ENCODE data around the gene INTS2. TPM values are rescaled to one million over a fixed set of nuclear protein-coding genes. Genes with fewer than 3 reads are reported as not detected.
"Not testable (repeated sequence)": the region's sequence is repeated elsewhere in the genome, so short reads cannot be mapped to it uniquely, and the experiment has no call there.

INTS2 gene
- total RNA-seq, 1 donor from 2014 or later: 41.6 TPM

- Histone ChIP-seq H3K36me3 (peaks cover 21% of the 10 kb centered on the region), H4K20me1 (ENCODE audit: low read depth) (no peaks in the 10 kb centered on the region), H3K4me1 (no peaks in the 10 kb centered on the region), H3K27me3 (no peaks in the 10 kb centered on the region), H2AFZ (replicated peaks) (no peak overlapping the region), H3K9ac (no peak overlapping the region), H3K79me2 (ENCODE audit: low read depth) (peaks cover 21% of the 10 kb centered on the region), H3K27ac (no peak overlapping the region), H3K9me3 (ENCODE audit: low read depth) (peaks cover 5% of the 10 kb centered on the region), H3F3A (ENCODE audit: low read depth) (no peaks in the 10 kb centered on the region), H3K4me3 (no peak overlapping the region), H3K4me2 (no peak overlapping the region)
- peaks cover 45% of the 10 kb centered on the region for H3K36me3 Mint-ChIP-seq
- no peak for TF ChIP-seq EZH2 (IDR thresholded peaks at IDR 0.05)
- no peak for TF ChIP-seq CTCF (IDR thresholded peaks at IDR 0.05)
- TF ChIP-seq EZH2phosphoT487 (IDR thresholded peaks at IDR 0.05): no peak
- no peaks in the 10 kb centered on the region for H3K4me1 Mint-ChIP-seq
- DNase-seq (ENCODE audit: low spot score): no peak
- no peak overlapping the region for H3K4me3 Mint-ChIP-seq
- peaks cover 17% of the 10 kb centered on the region for H3K9me3 Mint-ChIP-seq
- no peaks in the 10 kb centered on the region for H3K27me3 Mint-ChIP-seq (ENCODE audit: insufficient read depth, low read depth)
- no peak overlapping the region for H3K27ac Mint-ChIP-seq
Measured at GRCh38 chr17:61828694-61829093, 99.1 kb downstream of the INTS2 start.

GRCh38 chr17:61827649-61828395 lies 100.0 kb downstream of the INTS2 start:
- DNase-seq (ENCODE audit: low spot score): no peak
- H2AFZ ChIP-seq (replicated peaks): no peak overlapping the region
- no peak overlapping the region for H3K4me2 ChIP-seq
- H3K27me3 ChIP-seq: no peaks in the 10 kb centered on the region
- no peak overlapping the region for H3K9ac ChIP-seq
- peaks cover 21% of the 10 kb centered on the region for H3K36me3 ChIP-seq
- Mint-ChIP-seq H3K9me3 (peaks cover 17% of the 10 kb centered on the region), H3K27me3 (ENCODE audit: insufficient read depth, low read depth) (no peaks in the 10 kb centered on the region), H3K36me3 (peaks cover 50% of the 10 kb centered on the region), H3K4me1 (no peaks in the 10 kb centered on the region), H3K27ac (no peak overlapping the region), H3K4me3 (no peak overlapping the region)
- no peak overlapping the region for H3K27ac ChIP-seq
- H3F3A ChIP-seq (ENCODE audit: low read depth): no peaks in the 10 kb centered on the region
- H3K9me3 ChIP-seq (ENCODE audit: low read depth): peaks cover 5% of the 10 kb centered on the region
- H3K4me1 ChIP-seq: no peaks in the 10 kb centered on the region
- H4K20me1 ChIP-seq (ENCODE audit: low read depth): no peaks in the 10 kb centered on the region
- H3K4me3 ChIP-seq: no peak overlapping the region
- H3K79me2 ChIP-seq (ENCODE audit: low read depth): peaks cover 21% of the 10 kb centered on the region
- TF ChIP-seq EZH2phosphoT487 (IDR thresholded peaks at IDR 0.05) (no peak), EZH2 (IDR thresholded peaks at IDR 0.05) (no peak), CTCF (IDR thresholded peaks at IDR 0.05) (no peak)

GRCh38 chr17:61826866-61827265 lies 100.9 kb downstream of the INTS2 start:
- DNase-seq (ENCODE audit: low spot score); H3K9ac ChIP-seq; H3K27me3 ChIP-seq; H3K4me3 Mint-ChIP-seq; H3K4me1 Mint-ChIP-seq; H3K27me3 Mint-ChIP-seq (ENCODE audit: insufficient read depth, low read depth); H3K4me3 ChIP-seq; H3F3A ChIP-seq (ENCODE audit: low read depth); H2AFZ ChIP-seq (replicated peaks); H4K20me1 ChIP-seq (ENCODE audit: low read depth); H3K27ac Mint-ChIP-seq; H3K9me3 ChIP-seq (ENCODE audit: low read depth); H3K27ac ChIP-seq; H3K4me2 ChIP-seq; H3K4me1 ChIP-seq: not testable (repeated sequence)
- peaks cover 17% of the 10 kb centered on the region for H3K9me3 Mint-ChIP-seq
- peaks cover 57% of the 10 kb centered on the region for H3K36me3 Mint-ChIP-seq
- peaks cover 21% of the 10 kb centered on the region for H3K36me3 ChIP-seq
- H3K79me2 ChIP-seq (ENCODE audit: low read depth): peaks cover 21% of the 10 kb centered on the region

- H3K9me3 ChIP-seq (ENCODE audit: low read depth); H3K4me3 ChIP-seq; H4K20me1 ChIP-seq (ENCODE audit: low read depth); H3K4me1 ChIP-seq; H3K4me3 Mint-ChIP-seq; H3F3A ChIP-seq (ENCODE audit: low read depth); H2AFZ ChIP-seq (replicated peaks); H3K27me3 ChIP-seq; H3K27ac ChIP-seq; DNase-seq (ENCODE audit: low spot score); H3K27ac Mint-ChIP-seq; H3K4me1 Mint-ChIP-seq; H3K4me2 ChIP-seq; H3K9ac ChIP-seq; H3K27me3 Mint-ChIP-seq (ENCODE audit: insufficient read depth, low read depth): not testable (repeated sequence)
- Mint-ChIP-seq H3K36me3 (peaks cover 61% of the 10 kb centered on the region), H3K9me3 (peaks cover 17% of the 10 kb centered on the region)
- Histone ChIP-seq H3K36me3 (peaks cover 21% of the 10 kb centered on the region), H3K79me2 (ENCODE audit: low read depth) (peaks cover 21% of the 10 kb centered on the region)
Measured at GRCh38 chr17:61826198-61826597, 101.6 kb downstream of the INTS2 start.
